Prostate gland (tissue), 2 donors: ENCODE results near the gene CA5A. TPM values are rescaled to one million over a fixed set of nuclear protein-coding genes. Genes with fewer than 3 reads are reported as not detected.
A peak's percentile ranks its signal among the peaks of the same experiment; 100 is the strongest.
"Not testable (repeated sequence)": the region's sequence is repeated elsewhere in the genome, so short reads cannot be mapped to it uniquely, and the experiment has no call there.

Experiments
- DNase-seq: peaks from one replicate; pipeline ENCODE4 v3.0.0-alpha.2; 2019; ENCODE audit warnings: low spot score
- H3K27ac ChIP-seq, 2 donors: fragments of 200-600 bp; sonication (generic); 2 replicates each; pipeline ENCODE4 v1.5.1; 2017 to 2019
- H3K27me3 ChIP-seq: fragments of 200-600 bp; sonication (generic); replicated peaks from 2 replicates; pipeline ENCODE4 v1.5.1; 2019; ENCODE audit not compliant: insufficient read depth
- H3K36me3 ChIP-seq, 2 donors: fragments of 200-600 bp; sonication (generic); 1 replicate in 1 of 2; 2 replicates in 1 of 2; pipeline versions ENCODE4 v1.5.1 to v1.8.1; 2017 to 2019
- H3K4me1 ChIP-seq: fragments of 200-600 bp; sonication (generic); replicated peaks from 2 replicates; pipeline ENCODE4 v1.5.1; 2019
- H3K4me3 ChIP-seq, 2 donors: fragments of 200-600 bp; sonication (generic); 2 replicates each; pipeline ENCODE4 v1.5.1; 2017 to 2019
- H3K9me3 ChIP-seq: fragments of 200-600 bp; sonication (generic); 2 replicates; pipeline ENCODE4 v1.5.1; 2017
- POLR2A ChIP-seq: fragments of 450-650 bp; IDR thresholded peaks from one replicate; pipeline ENCODE4 v1.6.1; 2016; ENCODE audit warnings: antibody characterized with exemption, mild to moderate bottlenecking
- POLR2AphosphoS5 ChIP-seq: sonication (generic); formaldehyde crosslinking; IDR thresholded peaks from one replicate; pipeline ENCODE4 v1.6.1; 2017; ENCODE audit warnings: antibody characterized with exemption
- WGBS: methylation state at CpG from one replicate; pipeline ENCODE4 v1.1.5; 2018; 5-methylcytosine and 5-hydroxymethylcytosine counted together
- intact Hi-C: fragments of 100-400 bp; cut with DNase I; formaldehyde crosslinking; loops from one replicate; pipeline ENCODE4 v1.14.2; 2022
- total RNA-seq, 2 donors: library from RNA; depleted of rRNA; stranded (reverse); fragments of >200 nt; gene quantifications; one replicate each; pipeline ENCODE4 v1.1.0, GENCODE V29; 2016
- TF ChIP-seq, protein P1 (sequence below), 4 experiments: fragments of 200-600 bp in 2 of 4; fragments of 450-650 bp in 2 of 4; sonication (generic) in 2 of 4; IDR thresholded peaks; 1 replicate in 3 of 4; 2 replicates in 1 of 4; pipeline ENCODE4 v1.5.1; 2016 to 2019; ENCODE audit warnings: antibody characterized with exemption in 4 of 4, mild to moderate bottlenecking in 2 of 4, moderate library complexity in 2 of 4

Gene CA5A
- total RNA-seq, 2 donors from 2014 or later, result not detected

DNA sequence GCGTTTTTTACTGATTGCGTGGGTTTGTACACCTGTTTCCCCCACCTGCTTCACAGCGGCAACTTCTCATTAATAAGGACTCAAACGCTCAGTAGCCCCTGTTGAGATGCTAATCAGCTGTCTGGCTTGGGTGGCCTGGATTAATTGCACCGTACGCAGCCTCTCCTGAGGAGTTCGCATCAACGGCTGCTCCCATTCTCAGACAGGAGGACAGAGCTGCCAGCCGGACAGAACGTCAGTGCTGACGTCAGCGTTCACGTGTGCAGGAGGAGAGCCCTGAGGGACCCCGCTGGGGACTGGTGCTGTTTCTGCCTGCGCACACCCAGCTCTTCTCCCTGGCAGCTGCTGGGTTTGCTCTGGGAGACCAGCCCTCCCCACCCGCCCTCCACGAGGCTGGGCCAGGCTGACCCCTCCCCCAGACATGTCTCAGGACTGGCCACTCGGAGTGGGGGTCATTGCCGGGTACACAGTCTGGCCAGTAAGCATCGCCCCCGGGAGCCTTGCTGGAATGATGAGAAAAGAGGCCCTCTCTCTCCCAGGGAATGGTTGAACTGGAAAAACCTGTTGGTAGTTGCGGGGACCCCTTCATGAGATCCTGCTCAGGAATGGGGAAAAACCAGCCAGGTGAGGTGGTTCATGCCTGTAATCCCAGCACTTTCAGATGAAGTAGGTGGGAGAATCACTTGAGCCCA, 9.2 kb upstream of the CA5A start:
- no peaks in the 10 kb centered on the region for H3K27me3 ChIP-seq
- intact Hi-C loops, result no loop called here
- H3K4me3 ChIP-seq, result peak overlapping the region; percentile 13 to 28
- no peaks in the 10 kb centered on the region for H3K4me1 ChIP-seq
- H3K36me3 ChIP-seq, result no peaks in the 10 kb centered on the region
- peak; percentile 83 for DNase-seq
- H3K27ac ChIP-seq, result peak overlapping the region; percentile 75 to 79
- 10% methylated on average over 22 of the region's 22 CpGs for WGBS
- no peaks in the 10 kb centered on the region for H3K9me3 ChIP-seq
- TF ChIP-seq POLR2A (no peak), POLR2AphosphoS5 (peak; percentile 56)

DNA sequence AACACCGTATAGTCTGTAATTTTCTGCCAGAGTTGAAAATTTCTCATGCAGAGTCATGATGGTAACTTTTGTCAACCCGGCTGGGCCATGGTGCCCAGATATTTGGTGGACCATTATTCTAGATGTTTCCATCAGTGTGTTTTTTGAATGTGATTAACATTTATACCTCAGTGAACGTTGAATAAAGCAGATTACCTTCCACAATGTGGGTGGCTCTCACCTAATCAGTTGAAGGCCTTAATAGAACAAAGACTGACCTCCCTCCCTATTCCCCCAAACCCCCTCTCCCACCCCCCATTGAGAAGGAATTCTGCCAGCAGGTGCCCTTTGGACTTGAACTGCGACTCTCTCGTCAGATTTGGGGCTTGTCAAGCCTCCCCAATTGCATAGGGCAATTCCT, 6.4 kb upstream of the CA5A start:
- Histone ChIP-seq H3K9me3 (no peaks in the 10 kb centered on the region), H3K4me3 (no peak overlapping the region), H3K36me3 (no peaks in the 10 kb centered on the region), H3K27ac (no peak overlapping the region), H3K4me1 (no peaks in the 10 kb centered on the region), H3K27me3 (no peaks in the 10 kb centered on the region)
- 84% methylated on average over 5 of the region's 5 CpGs for WGBS
- DNase-seq, result no peak
- intact Hi-C loops, result no loop called here
- TF ChIP-seq POLR2A (no peak), POLR2AphosphoS5 (no peak)
- TF ChIP-seq, protein P1, sequence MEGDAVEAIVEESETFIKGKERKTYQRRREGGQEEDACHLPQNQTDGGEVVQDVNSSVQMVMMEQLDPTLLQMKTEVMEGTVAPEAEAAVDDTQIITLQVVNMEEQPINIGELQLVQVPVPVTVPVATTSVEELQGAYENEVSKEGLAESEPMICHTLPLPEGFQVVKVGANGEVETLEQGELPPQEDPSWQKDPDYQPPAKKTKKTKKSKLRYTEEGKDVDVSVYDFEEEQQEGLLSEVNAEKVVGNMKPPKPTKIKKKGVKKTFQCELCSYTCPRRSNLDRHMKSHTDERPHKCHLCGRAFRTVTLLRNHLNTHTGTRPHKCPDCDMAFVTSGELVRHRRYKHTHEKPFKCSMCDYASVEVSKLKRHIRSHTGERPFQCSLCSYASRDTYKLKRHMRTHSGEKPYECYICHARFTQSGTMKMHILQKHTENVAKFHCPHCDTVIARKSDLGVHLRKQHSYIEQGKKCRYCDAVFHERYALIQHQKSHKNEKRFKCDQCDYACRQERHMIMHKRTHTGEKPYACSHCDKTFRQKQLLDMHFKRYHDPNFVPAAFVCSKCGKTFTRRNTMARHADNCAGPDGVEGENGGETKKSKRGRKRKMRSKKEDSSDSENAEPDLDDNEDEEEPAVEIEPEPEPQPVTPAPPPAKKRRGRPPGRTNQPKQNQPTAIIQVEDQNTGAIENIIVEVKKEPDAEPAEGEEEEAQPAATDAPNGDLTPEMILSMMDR (IDR thresholded peaks at IDR 0.05), result no peak

DNA sequence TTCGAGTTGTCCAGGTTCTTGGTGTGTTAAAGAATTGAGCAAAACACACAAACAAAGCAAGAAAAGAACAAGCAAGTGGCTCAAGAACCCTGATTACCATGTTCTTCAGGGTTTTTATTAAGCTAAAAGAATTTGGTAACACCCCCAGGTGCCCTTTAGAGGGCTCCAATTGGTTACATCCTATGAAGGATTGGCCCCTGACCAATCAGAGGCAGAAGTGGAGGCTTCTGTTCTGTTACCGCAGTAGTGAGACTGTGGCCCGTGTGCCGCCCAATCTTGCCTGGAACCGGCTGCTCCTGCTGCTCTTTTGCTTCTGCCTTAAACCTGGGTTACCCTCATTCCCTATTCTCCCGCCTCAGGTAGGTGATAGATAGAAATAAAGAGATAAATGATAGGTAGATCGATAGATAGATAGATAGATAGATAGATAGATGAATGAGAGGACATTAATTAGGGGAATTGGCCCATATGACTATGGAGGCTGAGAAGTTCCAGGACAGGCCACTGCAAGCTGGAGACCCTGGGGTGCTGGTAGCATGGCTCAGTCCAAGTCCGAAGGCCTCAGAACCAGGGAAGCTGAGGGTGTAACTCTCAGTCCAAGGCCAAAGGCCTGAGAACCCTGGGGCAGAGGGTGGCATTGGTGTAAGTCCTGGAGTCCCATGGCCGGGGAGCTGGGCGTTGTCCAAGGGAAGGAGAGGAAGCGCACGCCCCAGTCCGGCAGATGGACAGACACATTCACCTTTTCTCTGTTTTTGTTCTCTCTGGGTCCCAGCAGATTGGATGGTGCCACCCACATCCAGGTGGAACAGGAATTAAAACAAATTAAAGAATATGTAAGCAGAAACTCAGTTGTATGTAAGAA, 3.5 kb upstream of the CA5A start:
- TF ChIP-seq POLR2A, result no peak
- no peak for TF ChIP-seq POLR2AphosphoS5
- TF ChIP-seq, protein P1 (IDR thresholded peaks at IDR 0.05), result no peak
- Histone ChIP-seq H3K9me3 (no peaks in the 10 kb centered on the region), H3K4me3 (no peak overlapping the region), H3K36me3 (no peaks in the 10 kb centered on the region), H3K27ac (no peak overlapping the region), H3K27me3 (no peaks in the 10 kb centered on the region), H3K4me1 (no peaks in the 10 kb centered on the region)
- no peak for DNase-seq
- intact Hi-C loops, result no loop called here
- WGBS, result 90% methylated on average over 13 of the region's 13 CpGs

DNA sequence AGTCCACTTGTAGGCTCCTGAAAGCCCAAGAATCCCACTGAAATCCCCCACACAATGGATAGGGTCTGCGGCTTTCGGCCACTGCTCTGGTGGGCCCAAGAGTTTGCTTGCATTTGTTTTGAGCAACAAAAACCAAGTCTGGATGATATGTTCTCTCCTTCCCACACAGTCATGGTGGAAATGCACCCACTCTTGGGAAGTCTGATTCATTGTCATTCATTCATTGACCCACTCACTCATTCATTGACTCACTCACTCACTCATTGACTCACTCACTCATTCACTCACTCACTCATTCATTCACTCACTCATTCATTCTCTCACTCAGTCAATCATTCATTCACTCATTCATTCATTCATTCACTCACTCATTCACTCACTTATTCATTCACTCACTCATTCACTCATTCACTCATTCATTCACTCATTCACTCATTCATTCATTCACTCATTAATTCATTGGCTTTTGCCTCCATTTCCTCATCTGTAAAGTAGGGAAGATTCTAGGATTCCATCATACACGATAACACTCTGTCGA, 2.2 kb upstream of the CA5A start:
- TF ChIP-seq, protein P1 (IDR thresholded peaks at IDR 0.05), result no peak
- TF ChIP-seq POLR2AphosphoS5 (no peak), POLR2A (no peak)
- H3K4me3 ChIP-seq, result no peak overlapping the region
- DNase-seq, result no peak
- H3K36me3 ChIP-seq, result no peaks in the 10 kb centered on the region
- no peaks in the 10 kb centered on the region for H3K4me1 ChIP-seq
- H3K27me3 ChIP-seq, result no peaks in the 10 kb centered on the region
- 97% methylated on average over 4 of the region's 4 CpGs for WGBS
- H3K27ac ChIP-seq, result no peak overlapping the region
- intact Hi-C loops, result no loop called here
- H3K9me3 ChIP-seq, result no peaks in the 10 kb centered on the region

DNA sequence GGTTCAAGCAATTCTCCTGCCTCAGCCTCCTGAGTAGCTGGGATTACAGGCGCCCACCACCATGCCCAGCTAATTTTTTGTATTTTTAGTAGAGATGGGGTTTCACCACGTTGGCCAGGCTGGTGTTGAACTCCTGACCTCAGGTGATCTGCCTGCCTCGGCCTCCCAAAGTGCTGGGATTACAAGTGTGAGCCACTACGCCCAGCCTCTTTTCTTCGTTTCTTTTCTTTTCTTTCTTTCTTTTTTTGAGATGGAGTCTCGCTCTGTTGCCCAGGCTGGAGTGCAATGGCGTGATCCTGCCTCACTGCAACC, 858 bp upstream of the CA5A start:
- DNase-seq, H3K4me3 ChIP-seq, H3K9me3 ChIP-seq, H3K27me3 ChIP-seq, H3K4me1 ChIP-seq, intact Hi-C loops, H3K36me3 ChIP-seq, H3K27ac ChIP-seq: not testable (repeated sequence)
- 87% methylated on average over 7 of the region's 7 CpGs for WGBS

DNA sequence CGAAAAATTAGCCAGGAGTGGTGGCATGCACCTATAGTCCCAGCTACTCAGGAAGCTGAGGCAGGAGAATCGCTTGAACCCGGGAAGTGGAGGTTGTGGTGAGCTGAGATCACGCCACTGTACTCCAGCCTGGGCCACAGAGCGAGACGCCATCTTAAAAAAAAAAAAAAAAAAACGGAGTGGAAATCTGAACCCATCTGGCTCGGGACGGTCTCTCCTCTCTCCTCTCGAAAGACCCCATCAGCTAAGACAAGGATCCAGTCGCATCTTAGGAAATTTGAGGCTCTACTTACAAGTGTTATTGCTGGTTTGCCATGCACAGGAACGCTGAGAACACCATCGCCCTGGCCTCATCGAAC, 334 bp downstream of the CA5A start:
- DNase-seq, H3K27ac ChIP-seq, intact Hi-C loops, H3K9me3 ChIP-seq, H3K4me1 ChIP-seq, H3K27me3 ChIP-seq, H3K36me3 ChIP-seq, H3K4me3 ChIP-seq: not testable (repeated sequence)
- 82% methylated on average over 14 of the region's 14 CpGs for WGBS

DNA sequence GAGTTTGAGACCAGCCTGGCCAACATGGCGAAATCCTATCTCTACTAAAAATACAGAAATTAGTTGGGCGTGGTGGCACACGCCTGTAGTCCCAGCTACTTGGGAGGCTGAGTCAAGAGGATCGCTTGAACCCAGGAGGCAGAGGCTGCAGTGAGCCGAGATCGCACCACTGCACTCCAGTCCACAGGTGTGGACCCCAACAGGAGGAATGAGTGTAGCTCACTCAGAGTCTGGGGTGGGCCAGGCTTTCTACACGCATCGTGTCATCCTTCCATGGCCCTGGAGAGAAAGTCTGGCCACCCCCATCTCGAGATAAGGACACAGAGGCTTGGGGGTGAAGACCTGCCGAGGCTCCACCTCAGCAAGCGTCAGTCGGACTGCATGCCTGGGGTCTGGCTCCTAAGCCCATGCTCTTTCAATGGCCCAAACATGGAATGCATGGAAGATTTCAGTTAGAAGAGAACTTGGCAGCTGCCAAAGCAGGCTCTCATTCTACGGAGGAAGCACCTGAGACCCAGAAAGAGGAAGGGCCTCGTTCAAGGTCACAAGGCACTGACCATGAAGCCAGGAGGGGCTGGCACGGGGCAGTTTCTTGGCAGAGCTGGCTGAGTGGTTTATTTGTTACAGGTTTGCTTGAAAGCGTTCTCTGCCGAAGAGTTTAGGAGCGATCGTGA, 1.4 kb downstream of the CA5A start:
- H3K4me1 ChIP-seq, DNase-seq, intact Hi-C loops, H3K27ac ChIP-seq, H3K36me3 ChIP-seq, H3K9me3 ChIP-seq, H3K27me3 ChIP-seq, H3K4me3 ChIP-seq: not testable (repeated sequence)
- WGBS, result 87% methylated on average over 15 of the region's 19 CpGs
